Neuron (in vitro differentiated cells): ENCODE measurements around the gene LRRC45.
A peak's percentile ranks its signal among the peaks of the same experiment; 100 is the strongest.

Experiments
- H2AFZ ChIP-seq: one replicate; pipeline ENCODE4 v1.6.1; 2013; ENCODE audit warnings: low read depth, mild to moderate bottlenecking, inconsistent platforms, low read length, moderate library complexity
- H3K27me3 ChIP-seq: one replicate; pipeline ENCODE4 v1.6.1; 2013; ENCODE audit warnings: low read length; ENCODE audit not compliant: insufficient read depth
- H3K36me3 ChIP-seq: one replicate; pipeline ENCODE4 v1.6.1; 2013; ENCODE audit warnings: low read length; ENCODE audit not compliant: insufficient read depth
- H3K4me1 ChIP-seq: one replicate; pipeline ENCODE4 v1.6.1; 2013; ENCODE audit warnings: low read length; ENCODE audit not compliant: insufficient read depth
- H3K4me3 ChIP-seq: 2 replicates; pipeline ENCODE4 v1.5.1; 2013; ENCODE audit warnings: mild to moderate bottlenecking, low read length, moderate library complexity
- H3K9me3 ChIP-seq: one replicate; pipeline ENCODE4 v1.6.1; 2013; ENCODE audit warnings: low read length

The LRRC45 gene

DNA sequence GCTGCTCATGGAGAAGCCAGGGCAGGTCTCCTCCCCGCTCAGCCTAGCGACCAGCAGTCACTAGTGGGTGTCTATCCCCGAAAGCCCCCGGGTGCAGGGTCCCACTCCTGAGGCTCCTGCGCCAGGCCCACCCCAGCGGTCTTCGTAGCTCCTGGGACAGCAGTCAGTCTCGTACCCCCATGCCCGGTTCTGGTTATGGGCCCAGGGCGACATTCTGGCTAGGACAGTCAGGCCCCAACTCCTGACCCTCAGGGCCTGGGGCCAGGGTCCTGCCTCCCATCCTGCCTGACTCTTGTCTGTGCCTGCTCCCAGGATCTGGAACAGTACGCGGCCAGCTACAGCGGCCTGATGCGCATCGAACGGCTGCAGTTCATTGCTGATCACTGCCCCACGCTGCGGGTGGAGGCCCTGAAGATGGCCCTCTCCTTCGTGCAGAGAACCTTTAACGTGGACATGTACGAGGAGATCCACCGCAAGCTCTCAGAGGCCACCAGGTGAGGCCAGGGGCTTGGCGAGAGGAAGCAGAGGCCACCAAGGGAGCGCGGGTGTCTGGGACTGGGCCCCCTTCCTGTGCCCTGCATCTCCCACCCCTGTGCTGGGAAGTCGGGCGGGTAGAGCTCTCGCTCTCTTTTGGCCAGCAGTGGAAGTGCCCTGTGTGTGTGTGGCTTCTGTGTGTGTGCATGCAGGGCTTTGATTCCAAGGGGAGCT is 30.6 kb downstream of the LRRC45 start:
- Histone ChIP-seq H2AFZ (no peak overlapping the region), H3K36me3 (peaks cover 60% of the 10 kb centered on the region), H3K4me3 (peak overlapping the region; percentile 93), H3K9me3 (no peaks in the 10 kb centered on the region), H3K27me3 (no peaks in the 10 kb centered on the region), H3K4me1 (peaks cover 19% of the 10 kb centered on the region)

- peaks cover 60% of the 10 kb centered on the region for H3K36me3 ChIP-seq
Measured at GRCh38 chr17:82054351-82055022, 31.4 kb downstream of the LRRC45 start.

DNA sequence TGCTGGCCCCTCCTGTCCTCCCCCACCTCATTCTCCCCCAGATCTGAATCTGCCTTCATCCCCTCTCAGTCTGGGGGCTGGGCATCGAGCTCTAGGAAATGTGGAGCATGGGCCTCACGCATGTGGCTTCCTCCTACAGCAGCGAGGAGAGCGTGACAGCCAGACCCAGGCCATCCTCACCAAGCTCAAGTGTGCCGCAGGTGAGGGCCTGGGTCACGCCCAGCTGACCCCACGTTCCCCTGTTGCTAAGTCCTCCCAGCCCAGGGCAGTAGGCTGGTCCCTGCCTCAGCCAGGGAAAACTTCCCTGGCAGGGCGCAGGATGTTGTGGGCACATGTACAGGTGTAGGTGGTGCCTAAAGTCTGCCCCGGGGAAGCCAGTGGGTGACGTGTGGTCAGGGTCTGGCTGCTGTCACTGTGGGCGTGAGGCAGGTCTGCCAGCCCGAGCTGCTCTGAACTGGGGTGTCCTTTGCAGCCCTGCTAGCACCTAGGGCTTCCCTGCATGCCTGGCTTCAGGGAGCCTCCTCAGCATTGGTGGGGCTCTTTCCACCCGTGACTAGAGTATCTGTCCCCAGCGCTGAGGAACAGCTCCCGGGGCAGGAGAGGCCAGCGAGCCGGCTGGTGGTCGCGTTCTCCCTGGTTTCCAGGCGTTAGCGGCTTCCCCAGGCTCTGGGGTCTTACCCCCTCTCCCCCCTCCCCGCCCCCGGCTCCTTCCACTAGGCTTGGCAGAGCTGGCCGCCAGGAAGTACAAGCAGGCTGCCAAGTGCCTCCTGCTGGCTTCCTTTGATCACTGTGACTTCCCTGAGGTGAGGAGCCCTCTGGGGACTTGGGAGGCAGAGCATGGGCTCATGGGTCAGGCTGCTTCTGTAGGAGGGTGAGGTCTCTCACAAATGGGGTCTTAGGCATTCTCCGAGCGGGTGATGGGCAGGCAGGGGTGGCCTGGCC is 32.2 kb downstream of the LRRC45 start:
- H2AFZ ChIP-seq, result no peak overlapping the region
- peaks cover 65% of the 10 kb centered on the region for H3K36me3 ChIP-seq
- H3K9me3 ChIP-seq, result no peaks in the 10 kb centered on the region
- peaks cover 18% of the 10 kb centered on the region for H3K4me1 ChIP-seq
- no peak overlapping the region for H3K4me3 ChIP-seq
- H3K27me3 ChIP-seq, result no peaks in the 10 kb centered on the region

More at GRCh38 chr17:82054351-82055022, 31.4 kb downstream of the LRRC45 start:
- H3K9me3 ChIP-seq, result no peaks in the 10 kb centered on the region
- H3K27me3 ChIP-seq, result no peaks in the 10 kb centered on the region
- no peak overlapping the region for H2AFZ ChIP-seq
- no peak overlapping the region for H3K4me3 ChIP-seq
- H3K4me1 ChIP-seq, result peaks cover 19% of the 10 kb centered on the region

- Histone ChIP-seq H3K9me3 (no peaks in the 10 kb centered on the region), H3K27me3 (no peaks in the 10 kb centered on the region), H3K4me3 (no peak overlapping the region), H3K4me1 (peaks cover 11% of the 10 kb centered on the region), H2AFZ (no peak overlapping the region), H3K36me3 (peaks cover 70% of the 10 kb centered on the region)
Measured at GRCh38 chr17:82055965-82056728, 33.0 kb downstream of the LRRC45 start.

GRCh38 chr17:82056729-82057621 is 33.9 kb downstream of the LRRC45 start:
- Histone ChIP-seq H2AFZ (no peak overlapping the region), H3K4me3 (no peak overlapping the region), H3K27me3 (no peaks in the 10 kb centered on the region), H3K36me3 (peaks cover 77% of the 10 kb centered on the region), H3K9me3 (no peaks in the 10 kb centered on the region), H3K4me1 (peaks cover 11% of the 10 kb centered on the region)

- Histone ChIP-seq H2AFZ (no peak overlapping the region), H3K9me3 (no peaks in the 10 kb centered on the region), H3K4me3 (no peak overlapping the region), H3K4me1 (no peaks in the 10 kb centered on the region), H3K36me3 (peaks cover 87% of the 10 kb centered on the region), H3K27me3 (no peaks in the 10 kb centered on the region)
Measured at GRCh38 chr17:82058230-82058854, 35.2 kb downstream of the LRRC45 start.

GRCh38 chr17:82058855-82059249 is 35.7 kb downstream of the LRRC45 start:
- Histone ChIP-seq H3K36me3 (peaks cover 83% of the 10 kb centered on the region), H3K9me3 (no peaks in the 10 kb centered on the region), H3K4me1 (no peaks in the 10 kb centered on the region), H3K27me3 (no peaks in the 10 kb centered on the region), H3K4me3 (no peak overlapping the region), H2AFZ (no peak overlapping the region)

- Histone ChIP-seq H3K27me3 (no peaks in the 10 kb centered on the region), H3K9me3 (no peaks in the 10 kb centered on the region), H3K4me1 (no peaks in the 10 kb centered on the region), H3K36me3 (peaks cover 81% of the 10 kb centered on the region), H3K4me3 (no peak overlapping the region), H2AFZ (no peak overlapping the region)
Measured at GRCh38 chr17:82059272-82060000, 36.3 kb downstream of the LRRC45 start.

DNA sequence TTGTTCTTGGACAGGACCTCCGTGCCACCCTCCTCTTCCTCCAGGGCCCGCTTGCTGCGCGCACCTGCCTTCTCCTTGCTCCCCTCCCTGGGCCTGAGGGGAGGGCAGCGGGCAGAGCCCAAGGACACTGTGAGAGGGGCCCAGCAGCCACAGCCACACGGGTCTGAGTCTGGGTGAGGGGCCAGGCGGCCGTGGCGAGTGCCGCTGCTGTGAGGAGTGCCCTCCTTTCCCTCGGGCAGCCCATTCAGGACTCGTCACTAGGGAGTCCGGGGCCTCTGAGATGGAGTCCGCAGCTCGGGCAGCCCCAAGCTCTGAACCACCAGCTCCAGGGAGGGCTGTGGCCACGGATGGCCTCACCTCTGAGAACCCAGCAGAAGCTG is 36.9 kb downstream of the LRRC45 start:
- H3K36me3 ChIP-seq, result peaks cover 75% of the 10 kb centered on the region
- H3K4me3 ChIP-seq, result no peak overlapping the region
- H3K27me3 ChIP-seq, result no peaks in the 10 kb centered on the region

DNA sequence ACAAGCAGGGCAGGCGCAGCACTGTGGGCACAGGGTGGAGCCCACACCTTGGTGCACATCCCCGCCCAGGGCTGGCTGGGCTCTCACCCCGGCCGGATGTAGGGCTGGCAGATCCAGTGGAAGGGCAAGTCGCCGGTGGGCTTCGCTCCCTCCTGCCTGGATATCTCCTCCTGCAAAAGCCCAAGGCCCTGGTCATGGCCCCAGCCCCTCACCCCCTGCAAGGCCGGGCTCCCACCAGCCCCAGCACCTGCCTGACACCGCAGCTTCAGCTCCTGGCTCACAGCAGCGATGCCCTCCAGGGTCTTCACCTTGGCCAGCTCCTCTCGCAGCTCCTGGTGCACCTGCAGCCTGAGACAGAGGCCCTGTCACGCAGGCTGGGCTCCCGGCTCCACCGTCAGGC is 37.5 kb downstream of the LRRC45 start:
- H3K27me3 ChIP-seq, result no peaks in the 10 kb centered on the region
- H3K9me3 ChIP-seq, result no peaks in the 10 kb centered on the region
- no peak overlapping the region for H3K4me3 ChIP-seq
- peaks cover 7% of the 10 kb centered on the region for H3K4me1 ChIP-seq
- no peak overlapping the region for H2AFZ ChIP-seq
- peaks cover 70% of the 10 kb centered on the region for H3K36me3 ChIP-seq

More for the DNA sequence above, 36.9 kb downstream of the LRRC45 start:
- peaks cover 4% of the 10 kb centered on the region for H3K4me1 ChIP-seq
- H2AFZ ChIP-seq, result no peak overlapping the region
- no peaks in the 10 kb centered on the region for H3K9me3 ChIP-seq
